LoVo (cell line): ENCODE measurements around the gene SERTAD2.
A peak's percentile ranks its signal among the peaks of the same experiment; 100 is the strongest.

ENCODE experiments used
- DNase-seq: peaks from one replicate; pipeline ENCODE4 v3.0.0-alpha.2; 2016; ENCODE audit warnings: low spot score

SERTAD2 gene, protein sequence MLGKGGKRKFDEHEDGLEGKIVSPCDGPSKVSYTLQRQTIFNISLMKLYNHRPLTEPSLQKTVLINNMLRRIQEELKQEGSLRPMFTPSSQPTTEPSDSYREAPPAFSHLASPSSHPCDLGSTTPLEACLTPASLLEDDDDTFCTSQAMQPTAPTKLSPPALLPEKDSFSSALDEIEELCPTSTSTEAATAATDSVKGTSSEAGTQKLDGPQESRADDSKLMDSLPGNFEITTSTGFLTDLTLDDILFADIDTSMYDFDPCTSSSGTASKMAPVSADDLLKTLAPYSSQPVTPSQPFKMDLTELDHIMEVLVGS

GRCh38 chr2:64653109-64654062 is at the start of gene SERTAD2:
TSS of gene SERTAD2 (minus strand) at chr2:64653913. CDS start at chr2:64636871, 17,042 bp downstream.
- peak; percentile 87 for DNase-seq

GRCh38 chr2:64700133-64700809 is 46.6 kb upstream of the SERTAD2 start:
- DNase-seq, result no peak

GRCh38 chr2:64699712-64700111 is 46.0 kb upstream of the SERTAD2 start:
- no peak for DNase-seq

- peak; percentile 14 for DNase-seq
Measured at GRCh38 chr2:64698668-64699444, 45.1 kb upstream of the SERTAD2 start.

DNA sequence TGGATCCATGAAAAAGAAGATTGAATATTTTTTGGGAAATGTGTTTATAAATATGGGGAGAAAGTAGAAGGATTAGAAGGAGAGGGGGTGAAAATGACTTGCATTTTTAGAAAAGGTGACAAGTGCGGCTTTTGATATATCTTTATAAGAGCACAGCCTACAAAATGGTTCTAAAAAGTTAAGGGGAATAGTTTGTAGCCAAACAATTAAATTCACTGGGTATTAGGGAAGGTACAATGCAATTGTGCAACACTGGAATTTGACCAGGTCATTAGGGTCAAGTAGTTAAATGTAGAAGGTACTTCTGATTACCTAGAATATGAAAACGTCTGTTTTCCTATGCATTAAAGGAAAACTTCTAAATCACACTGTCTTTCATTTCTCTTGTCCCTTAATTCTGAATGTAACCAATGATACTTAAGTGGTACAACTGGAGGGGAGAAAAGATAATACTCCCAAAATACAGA is 44.5 kb upstream of the SERTAD2 start:
- DNase-seq, result no peak

DNA sequence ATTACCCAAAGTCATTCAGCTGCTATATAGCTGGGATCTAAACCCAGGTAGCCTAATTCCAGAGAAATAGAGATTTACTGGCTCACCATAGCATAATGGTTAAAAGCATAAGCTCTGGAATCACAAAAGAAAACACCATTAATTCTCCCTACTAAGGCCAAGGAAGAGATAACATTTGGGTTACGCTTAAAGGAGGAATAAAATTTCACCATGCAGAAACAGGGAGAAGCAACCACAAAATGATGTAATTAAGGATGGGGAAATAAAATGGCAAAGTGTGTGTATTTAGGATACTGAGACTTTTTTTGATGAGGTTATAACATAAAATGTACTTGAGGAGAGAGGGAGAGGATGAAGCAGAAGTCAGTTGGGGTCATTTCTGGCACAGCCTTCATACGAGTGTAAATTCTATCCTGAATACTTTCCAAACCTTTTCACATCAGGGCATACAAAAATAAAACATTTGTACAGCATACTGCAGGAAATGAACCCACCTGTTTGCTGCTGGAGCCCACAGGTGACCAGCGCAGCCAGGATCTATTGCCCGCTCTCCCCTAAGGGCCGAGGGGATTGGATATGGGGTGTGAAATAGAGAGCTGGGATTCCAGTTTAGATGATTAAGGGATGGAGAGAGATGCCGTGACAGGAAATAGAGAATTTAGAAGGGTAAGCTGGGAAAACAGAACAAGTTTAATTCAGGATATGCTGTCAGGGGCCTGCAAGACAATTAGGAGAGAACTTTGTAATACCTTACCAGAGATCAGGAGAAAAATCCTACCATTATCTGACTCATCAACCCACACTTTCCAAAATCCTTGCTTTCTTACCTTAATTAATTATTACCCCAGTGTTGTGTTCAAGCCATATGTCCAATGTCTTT is 43.8 kb upstream of the SERTAD2 start:
- DNase-seq, result no peak

GRCh38 chr2:64696636-64697035 is 42.9 kb upstream of the SERTAD2 start:
- no peak for DNase-seq

- no peak for DNase-seq
Measured at GRCh38 chr2:64695721-64696261, 42.1 kb upstream of the SERTAD2 start.

GRCh38 chr2:64692401-64692800 is 38.7 kb upstream of the SERTAD2 start:
- no peak for DNase-seq

GRCh38 chr2:64688909-64689308 is 35.2 kb upstream of the SERTAD2 start:
- no peak for DNase-seq

DNA sequence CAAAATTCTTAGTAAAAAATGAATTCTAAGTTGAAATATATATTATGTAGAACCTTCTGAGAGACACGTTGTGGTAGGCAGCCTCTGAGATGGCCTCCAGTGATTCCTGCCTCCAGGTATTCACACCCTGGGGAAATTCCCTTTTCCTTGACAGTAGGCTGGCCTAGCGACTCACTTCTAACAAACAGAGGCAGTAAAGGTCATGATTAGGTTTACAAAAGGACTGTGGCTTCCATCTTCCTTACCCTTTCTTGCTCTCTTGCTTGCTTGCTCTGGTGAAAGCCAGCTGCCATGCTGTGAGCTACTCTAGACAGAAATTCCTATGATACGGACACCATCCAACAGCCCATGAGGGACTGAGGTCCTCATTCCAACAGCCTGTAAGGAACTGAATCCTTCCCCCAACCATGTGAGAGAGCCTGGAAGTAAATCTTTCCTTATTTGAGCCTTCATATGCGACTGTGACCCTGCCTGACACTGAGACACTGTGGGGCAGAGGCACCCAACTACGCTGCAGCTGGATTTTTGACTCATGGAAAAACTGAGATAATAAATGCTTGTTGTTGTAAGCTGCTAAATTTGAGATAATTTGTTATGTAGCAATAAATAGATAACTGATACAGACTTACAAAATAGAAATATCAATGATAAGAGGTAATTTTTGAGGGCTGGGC is 32.7 kb upstream of the SERTAD2 start:
- no peak for DNase-seq

- DNase-seq, result no peak
Measured at GRCh38 chr2:64685430-64685829, 31.7 kb upstream of the SERTAD2 start.

- DNase-seq, result no peak
Measured at GRCh38 chr2:64683771-64684510, 30.2 kb upstream of the SERTAD2 start.

- DNase-seq, result no peak
Measured at GRCh38 chr2:64681479-64681967, 27.8 kb upstream of the SERTAD2 start.

- no peak for DNase-seq
Measured at GRCh38 chr2:64679673-64680425, 26.1 kb upstream of the SERTAD2 start.

DNA sequence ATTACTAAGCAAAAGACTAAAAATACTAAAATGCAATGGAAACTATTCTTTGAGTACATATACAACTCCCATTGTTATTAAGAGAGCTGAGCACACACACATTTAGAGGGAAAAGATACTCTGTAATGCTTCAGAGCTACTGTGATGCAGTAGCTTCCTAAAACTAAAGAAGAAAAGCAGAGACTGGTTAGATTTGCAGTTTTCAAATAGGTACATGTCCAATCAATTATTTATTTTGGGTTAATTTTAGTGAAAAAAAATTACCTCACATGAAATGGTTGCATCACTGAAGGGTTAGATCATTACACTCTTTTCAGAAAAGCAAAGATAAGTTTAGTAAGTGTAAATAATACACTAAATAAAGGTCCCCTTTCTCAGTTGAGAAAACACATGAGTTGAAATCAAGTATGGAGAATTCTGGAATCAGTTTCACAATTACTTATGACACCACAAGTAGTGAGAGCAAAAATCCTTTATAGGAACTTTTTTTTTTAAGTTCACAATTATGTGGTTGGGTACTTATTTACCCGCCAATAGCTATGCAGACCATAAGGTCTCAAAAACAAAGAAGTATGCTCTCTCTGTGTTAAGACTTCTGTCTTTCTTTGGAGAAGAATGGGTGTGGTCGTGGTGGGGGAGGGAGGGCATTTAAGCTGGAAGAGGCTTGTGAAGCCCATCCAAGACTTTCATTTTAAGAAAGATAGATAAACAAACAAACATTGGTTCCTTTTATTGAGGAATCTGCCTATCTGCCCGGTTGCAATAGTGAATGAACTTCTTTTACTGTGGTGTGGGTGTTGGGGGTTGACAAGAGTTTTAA is 25.3 kb upstream of the SERTAD2 start:
- DNase-seq, result no peak

- DNase-seq, result no peak
Measured at GRCh38 chr2:64677530-64677929, 23.8 kb upstream of the SERTAD2 start.
